B cell (primary cell): ENCODE results near the gene CISH. TPM values are rescaled to one million over a fixed set of nuclear protein-coding genes. Genes with fewer than 3 reads are reported as not detected.

ENCODE experiments used
- ATAC-seq: fragments of 200-7000 bp; cut with Tn5 transposase; one replicate; pipeline ENCODE4 v1.10.0; 2021; ENCODE audit warnings: low read depth, mild to moderate bottlenecking, moderate number of reproducible peaks, moderate library complexity
- CTCF ChIA-PET: fragments of 350-600 bp; sonication (Branson Sonifier 250); formaldehyde crosslinking; loops from one replicate; lab custom pipeline; 2021; ENCODE audit warnings: antibody characterized with exemption, inconsistent platforms; lab: Charles Lee
- POLR2A ChIA-PET: fragments of 350-600 bp; sonication (Branson Sonifier 250); formaldehyde crosslinking; loops from one replicate; lab custom pipeline; 2021; ENCODE audit warnings: antibody characterized with exemption; lab: Charles Lee
- DNase-seq: peaks from one replicate; pipeline ENCODE4 v3.0.0; 2013
- H2AFZ ChIP-seq: 2 replicates; pipeline ENCODE4 v1.6.1; 2012; ENCODE audit warnings: mild to moderate bottlenecking, low read depth, low read length; ENCODE audit not compliant: insufficient read depth, poor library complexity, severe bottlenecking
- H3K27ac ChIP-seq, 2 donors: 1 replicate in 1 of 2; 2 replicates in 1 of 2; pipeline ENCODE4 v1.5.1; 2012 to 2013; ENCODE audit warnings: low read length in 2 of 2, mild to moderate bottlenecking in 2 of 2, moderate library complexity in 1 of 2
- H3K27me3 ChIP-seq, 4 experiments: fragments of 200-600 bp in 1 of 4; sonication (generic) in 1 of 4; replicated peaks in 1 of 4; 1 replicate in 2 of 4; 2 replicates in 2 of 4; pipeline versions ENCODE4 v1.6.1 to v1.7.0; 2013 to 2016; ENCODE audit warnings: low read length in 3 of 4, mild to moderate bottlenecking in 2 of 4, mixed read lengths in 1 of 4, moderate library complexity in 1 of 4; ENCODE audit not compliant: insufficient read depth in 4 of 4, control insufficient read depth in 3 of 4; ENCODE audit errors: control extremely low read depth in 1 of 4
- H3K36me3 ChIP-seq, 2 experiments: replicated peaks in 1 of 2; 1 replicate in 1 of 2; 2 replicates in 1 of 2; pipeline versions ENCODE4 v1.6.1 to v1.7.1; 2013; ENCODE audit warnings: low read length in 1 of 2; ENCODE audit not compliant: insufficient read depth in 2 of 2, control insufficient read depth in 1 of 2; ENCODE audit errors: control extremely low read depth in 1 of 2, extremely low read depth in 1 of 2
- H3K4me1 ChIP-seq, 2 donors: fragments of 200-600 bp in 1 of 2; sonication (generic) in 1 of 2; 1 replicate in 1 of 2; 2 replicates in 1 of 2; pipeline versions ENCODE4 v1.5.1 to v1.6.1; 2013 to 2017; ENCODE audit warnings: low read length in 2 of 2; ENCODE audit not compliant: control insufficient read depth in 2 of 2, insufficient read depth in 2 of 2
- H3K4me2 ChIP-seq: replicated peaks from 2 replicates; pipeline ENCODE3; 2012; ENCODE audit warnings: mild to moderate bottlenecking, low read depth, low read length; ENCODE audit not compliant: poor library complexity, severe bottlenecking
- H3K4me3 ChIP-seq, 5 experiments: fragments of 200-600 bp in 1 of 5; sonication (generic) in 1 of 5; 1 replicate in 3 of 5; 2 replicates in 2 of 5; pipeline versions ENCODE4 v1.5.1 to v1.7.0; 2011 to 2016; ENCODE audit warnings: low read length in 4 of 5, mild to moderate bottlenecking in 4 of 5, low read depth in 2 of 5, control low read depth in 1 of 5, moderate library complexity in 1 of 5; ENCODE audit not compliant: insufficient read depth in 1 of 5; ENCODE audit errors: control extremely low read depth in 1 of 5, extremely low read depth in 1 of 5
- H3K79me2 ChIP-seq: fragments of 200-600 bp; sonication (generic); one replicate; pipeline ENCODE4 v1.6.0; 2016; ENCODE audit warnings: low read length; ENCODE audit not compliant: control insufficient read depth, insufficient read depth
- H3K9ac ChIP-seq: fragments of 200-600 bp; sonication (generic); 2 replicates; pipeline ENCODE4 v1.6.1; 2017; ENCODE audit warnings: mild to moderate bottlenecking, low read length, moderate library complexity
- H3K9me3 ChIP-seq, 3 donors: one replicate each; pipeline versions ENCODE4 v1.6.1 to v1.7.1; 2013; ENCODE audit warnings: low read length in 2 of 3; ENCODE audit not compliant: control insufficient read depth in 2 of 3, insufficient read depth in 1 of 3; ENCODE audit errors: control extremely low read depth in 1 of 3
- H4K20me1 ChIP-seq: 2 replicates; pipeline ENCODE4 v1.6.0; 2012; ENCODE audit warnings: mild to moderate bottlenecking, low read length; ENCODE audit not compliant: insufficient read depth, control insufficient read depth, poor library complexity, severe bottlenecking
- H3K27ac Mint-ChIP-seq: one replicate; pipeline ENCODE4 v1.8.0; 2021; ENCODE audit warnings: mixed read lengths
- H3K27me3 Mint-ChIP-seq: one replicate; pipeline ENCODE4 v1.8.0; 2021; ENCODE audit warnings: mixed read lengths
- H3K4me1 Mint-ChIP-seq: one replicate; pipeline ENCODE4 v1.8.0; 2021; ENCODE audit warnings: mixed read lengths
- H3K4me3 Mint-ChIP-seq: one replicate; pipeline ENCODE4 v1.8.0; 2021; ENCODE audit warnings: mixed read lengths
- H3K9me3 Mint-ChIP-seq: one replicate; pipeline ENCODE4 v1.8.0; 2022; ENCODE audit warnings: mixed read lengths; ENCODE audit not compliant: insufficient read depth
- EZH2 ChIP-seq: IDR thresholded peaks from 2 replicates; pipeline ENCODE4 v1.6.1; 2012; ENCODE audit warnings: borderline replicate concordance, low read depth, mild to moderate bottlenecking, moderate library complexity, low read length; ENCODE audit not compliant: insufficient read depth, poor library complexity, severe bottlenecking
- WGBS: methylation state at CpG from one replicate; pipeline ENCODE4 v1.1.5; 2013; ENCODE audit warnings: missing lambda C conversion rate; ENCODE audit not compliant: insufficient coverage; 5-methylcytosine and 5-hydroxymethylcytosine counted together
- intact Hi-C: fragments of 100-400 bp; cut with micrococcal nuclease; formaldehyde crosslinking; loops from one replicate; pipeline ENCODE4 v1.10.0; 2022
- polyA plus RNA-seq: library from polyadenylated mRNA; depleted of rRNA; stranded (reverse); fragments of >200 nt; gene quantifications from 2 replicates; pipeline ENCODE4 v1.2.3, GENCODE V29; 2012
- total RNA-seq, 2 donors: library from RNA; stranded (reverse); fragments of 120-200 nt in 1 of 2; gene quantifications; 1 replicate in 1 of 2; 2 replicates in 1 of 2; pipeline versions ENCODE4 v1.2.3 to v1.2.4, GENCODE V29; 2013 to 2022
- TF ChIP-seq, protein P1 (sequence below): fragments of 200-600 bp; IDR thresholded peaks from one replicate; pipeline ENCODE4 v1.8.0; 2022; ENCODE audit warnings: antibody characterized with exemption, mild to moderate bottlenecking

The CISH gene
- total and polyA plus RNA-seq, 2 donors (not counting 1 experiment from before 2014, with no cell fraction given): 2.3 to 3.5 TPM

DNA sequence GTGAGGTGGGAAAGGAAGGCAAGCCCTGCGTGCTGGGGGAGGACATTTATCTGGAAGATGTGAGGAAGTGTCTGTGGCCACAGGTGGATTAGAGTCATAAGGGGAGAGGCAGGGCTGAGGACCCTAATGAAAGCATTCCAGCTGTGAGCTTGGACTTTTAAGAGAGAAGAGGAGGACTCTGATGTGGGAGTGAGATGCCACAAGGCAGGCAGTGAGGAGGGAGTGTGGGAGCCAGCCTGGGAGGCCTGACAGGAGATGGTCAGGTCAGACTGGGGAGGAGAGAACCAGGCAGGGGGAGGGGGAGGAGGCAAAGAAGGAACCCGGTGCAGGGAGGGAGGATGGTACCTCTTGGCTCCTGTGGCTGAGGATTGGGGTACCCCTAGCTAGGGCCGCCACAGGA is 26.4 kb upstream of the CISH start:
- Histone ChIP-seq H3K79me2 (peaks cover 20% of the 10 kb centered on the region), H3K9ac (no peak overlapping the region), H3K27ac (no peak overlapping the region), H3K4me1 (no peaks in the 10 kb centered on the region), H3K9me3 (no peaks in the 10 kb centered on the region), H4K20me1 (peaks cover 16% of the 10 kb centered on the region), H3K27me3 (no peaks in the 10 kb centered on the region), H3K36me3 (peaks cover 0 to 23% of the 10 kb centered on the region in 2 experiments), H2AFZ (no peak overlapping the region), H3K4me2 (no peak overlapping the region), H3K4me3 (no peak overlapping the region)
- WGBS: 49% methylated on average over 3 of the region's 3 CpGs
- DNase-seq (no peak), ATAC-seq (no peak)
- no peak overlapping the region for H3K4me3 Mint-ChIP-seq
- no peaks in the 10 kb centered on the region for H3K9me3 Mint-ChIP-seq
- no peak for TF ChIP-seq EZH2
- TF ChIP-seq, protein P1, sequence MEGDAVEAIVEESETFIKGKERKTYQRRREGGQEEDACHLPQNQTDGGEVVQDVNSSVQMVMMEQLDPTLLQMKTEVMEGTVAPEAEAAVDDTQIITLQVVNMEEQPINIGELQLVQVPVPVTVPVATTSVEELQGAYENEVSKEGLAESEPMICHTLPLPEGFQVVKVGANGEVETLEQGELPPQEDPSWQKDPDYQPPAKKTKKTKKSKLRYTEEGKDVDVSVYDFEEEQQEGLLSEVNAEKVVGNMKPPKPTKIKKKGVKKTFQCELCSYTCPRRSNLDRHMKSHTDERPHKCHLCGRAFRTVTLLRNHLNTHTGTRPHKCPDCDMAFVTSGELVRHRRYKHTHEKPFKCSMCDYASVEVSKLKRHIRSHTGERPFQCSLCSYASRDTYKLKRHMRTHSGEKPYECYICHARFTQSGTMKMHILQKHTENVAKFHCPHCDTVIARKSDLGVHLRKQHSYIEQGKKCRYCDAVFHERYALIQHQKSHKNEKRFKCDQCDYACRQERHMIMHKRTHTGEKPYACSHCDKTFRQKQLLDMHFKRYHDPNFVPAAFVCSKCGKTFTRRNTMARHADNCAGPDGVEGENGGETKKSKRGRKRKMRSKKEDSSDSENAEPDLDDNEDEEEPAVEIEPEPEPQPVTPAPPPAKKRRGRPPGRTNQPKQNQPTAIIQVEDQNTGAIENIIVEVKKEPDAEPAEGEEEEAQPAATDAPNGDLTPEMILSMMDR: no peak
- POLR2A ChIA-PET: no interaction called here
- H3K4me1 Mint-ChIP-seq: peaks cover 10% of the 10 kb centered on the region
- H3K27me3 Mint-ChIP-seq: no peaks in the 10 kb centered on the region
- no peak overlapping the region for H3K27ac Mint-ChIP-seq
- CTCF ChIA-PET: no interaction called here
- intact Hi-C loops: no loop called here

DNA sequence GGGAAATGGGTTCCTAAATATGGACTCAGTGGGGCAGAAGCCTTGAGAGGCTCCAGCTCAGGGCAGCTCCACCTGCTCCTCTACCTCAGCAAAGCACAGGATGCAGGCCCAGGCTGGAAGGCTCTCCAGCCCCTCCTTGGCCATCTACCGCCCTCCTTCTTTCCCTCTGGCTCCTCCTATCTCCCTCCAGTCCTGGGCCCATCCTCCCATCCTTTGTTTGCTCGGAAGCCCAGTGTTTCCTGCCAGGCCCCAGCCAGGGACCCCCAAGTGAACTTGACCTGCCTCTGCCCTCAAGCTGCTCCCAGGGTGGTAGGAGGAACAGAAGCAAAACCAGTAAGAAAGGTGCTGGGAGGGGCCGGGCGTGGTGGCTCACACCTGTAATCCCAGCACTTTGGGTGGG is 25.4 kb upstream of the CISH start:
- no peak overlapping the region for H3K4me2 ChIP-seq
- H4K20me1 ChIP-seq: peaks cover 16% of the 10 kb centered on the region
- H3K4me1 ChIP-seq: peaks cover 0 to 9% of the 10 kb centered on the region in 2 donors
- Mint-ChIP-seq H3K27ac (no peak overlapping the region), H3K4me3 (no peak overlapping the region), H3K27me3 (no peaks in the 10 kb centered on the region), H3K9me3 (no peaks in the 10 kb centered on the region), H3K4me1 (peaks cover 20% of the 10 kb centered on the region)
- no peak overlapping the region for H3K9ac ChIP-seq
- intact Hi-C loops: no loop called here
- H3K27ac ChIP-seq: no peak overlapping the region
- DNase-seq (no peak), ATAC-seq (no peak)
- TF ChIP-seq EZH2: no peak
- TF ChIP-seq, protein P1: no peak
- no peaks in the 10 kb centered on the region for H3K9me3 ChIP-seq
- H3K4me3 ChIP-seq: no peak overlapping the region
- ChIA-PET CTCF (interaction anchor here (1.2 to 1.4 kb wide), 2 partner anchors 21 to 65 kb away, joined by 4 read pairs; no protein-coding TSS in a partner anchor), POLR2A (no interaction called here)
- peaks cover 0 to 16% of the 10 kb centered on the region in 2 experiments for H3K36me3 ChIP-seq
- 96% methylated on average over 4 of the region's 4 CpGs for WGBS
- no peak overlapping the region for H2AFZ ChIP-seq
- H3K79me2 ChIP-seq: peaks cover 20% of the 10 kb centered on the region
- H3K27me3 ChIP-seq: no peaks in the 10 kb centered on the region
